GM12864 (cell line): ENCODE data around the gene ANKS3.

Experiments
- DNase-seq: peaks from one replicate; pipeline ENCODE4 v3.0.0-alpha.2; 2011; ENCODE audit warnings: low read depth
- H3K4me3 ChIP-seq: 2 replicates; pipeline ENCODE4 v1.5.1; 2011; ENCODE audit warnings: mild to moderate bottlenecking, low read depth, low read length, control low read depth
- CTCF ChIP-seq: IDR thresholded peaks from 2 replicates; pipeline ENCODE4 v1.5.1; 2011; ENCODE audit warnings: low read depth, mild to moderate bottlenecking, moderate library complexity, low read length, control low read depth, inconsistent platforms; ENCODE audit errors: missing control alignments

The ANKS3 gene

GRCh38 chr16:4684058-4684715, 49.9 kb downstream of the ANKS3 start:
- H3K4me3 ChIP-seq: no peak overlapping the region
- DNase-seq: no peak
- TF ChIP-seq CTCF: no peak

- no peak overlapping the region for H3K4me3 ChIP-seq
- DNase-seq: no peak
- no peak for TF ChIP-seq CTCF
These were observed 50.6 kb downstream of the ANKS3 start for GRCh38 chr16:4683255-4684057.

GRCh38 chr16:4682616-4683254, 51.3 kb downstream of the ANKS3 start:
- no peak for DNase-seq
- no peak overlapping the region for H3K4me3 ChIP-seq
- TF ChIP-seq CTCF: no peak

- H3K4me3 ChIP-seq: no peak overlapping the region
- no peak for TF ChIP-seq CTCF
- no peak for DNase-seq
These were observed 51.9 kb downstream of the ANKS3 start for GRCh38 chr16:4682084-4682591.

- no peak overlapping the region for H3K4me3 ChIP-seq
- no peak for DNase-seq
- no peak for TF ChIP-seq CTCF
These were observed 52.5 kb downstream of the ANKS3 start for GRCh38 chr16:4681471-4682083.

GRCh38 chr16:4680673-4681470, 53.2 kb downstream of the ANKS3 start:
- no peak overlapping the region for H3K4me3 ChIP-seq
- no peak for DNase-seq
- no peak for TF ChIP-seq CTCF
